Activated T-helper 1 cell treated with anti-CD3 and anti-CD28 coated beads, Interleukin-12 subunit alpha, Interleukin-12 subunit beta, Interleukin-2, Interleukin-4 antibody, amounts not matched to agents 30 ng/mL and 10 ng/mL and 1 ng/mL, durations not matched to agents 14 hours and 24 hours and 36 hours (primary cell): ENCODE results near the gene PDE10A. TPM values are rescaled to one million over a fixed set of nuclear protein-coding genes. Genes with fewer than 3 reads are reported as not detected.

ENCODE experiments used
- DNase-seq: peaks from one replicate; pipeline ENCODE4 v3.0.0; 2021; ENCODE audit warnings: low spot score
- H3K27ac Mint-ChIP-seq: one replicate; pipeline ENCODE4 v1.8.0; 2021; ENCODE audit warnings: mild to moderate bottlenecking, mixed read lengths
- H3K27me3 Mint-ChIP-seq: one replicate; pipeline ENCODE4 v1.8.0; 2022; ENCODE audit warnings: mild to moderate bottlenecking, moderate library complexity, mixed read lengths; ENCODE audit not compliant: insufficient read depth
- H3K36me3 Mint-ChIP-seq: one replicate; pipeline ENCODE4 v1.8.0; 2021; ENCODE audit warnings: low read depth, mixed read lengths
- H3K4me1 Mint-ChIP-seq: one replicate; pipeline ENCODE4 v1.8.0; 2021; ENCODE audit warnings: low read depth, mixed read lengths
- H3K4me3 Mint-ChIP-seq: one replicate; pipeline ENCODE4 v1.8.0; 2021; ENCODE audit warnings: mild to moderate bottlenecking, moderate library complexity, mixed read lengths
- H3K9me3 Mint-ChIP-seq: one replicate; pipeline ENCODE4 v1.8.0; 2021; ENCODE audit warnings: mixed read lengths
- intact Hi-C: fragments of 100-400 bp; cut with micrococcal nuclease; formaldehyde crosslinking; loops from one replicate; pipeline ENCODE4 v1.15.1; 2024
- total RNA-seq: library from RNA; stranded (reverse); gene quantifications from 2 replicates; pipeline ENCODE4 v1.2.3, GENCODE V29; 2022

PDE10A gene
- total RNA-seq, 1 donor from 2014 or later: not detected

- Mint-ChIP-seq H3K9me3 (no peaks in the 10 kb centered on the region), H3K27ac (no peak overlapping the region), H3K4me1 (no peaks in the 10 kb centered on the region), H3K36me3 (no peaks in the 10 kb centered on the region), H3K4me3 (no peak overlapping the region), H3K27me3 (peaks cover 5% of the 10 kb centered on the region)
- intact Hi-C loops: loop anchor here (2.0 kb wide), 2 partner anchors 288 to 666 kb away; no protein-coding TSS in a partner anchor
- DNase-seq: no peak
Observed at GRCh38 chr6:165441181-165441580, 221.9 kb downstream of the PDE10A start.

GRCh38 chr6:165439928-165440554, 223.0 kb downstream of the PDE10A start:
- no peak overlapping the region for H3K27ac Mint-ChIP-seq
- intact Hi-C loops: loop anchor here (2.0 kb wide), 2 partner anchors 289 to 667 kb away; no protein-coding TSS in a partner anchor
- H3K4me1 Mint-ChIP-seq: no peaks in the 10 kb centered on the region

GRCh38 chr6:165426892-165427291, 236.1 kb downstream of the PDE10A start:
- Mint-ChIP-seq H3K9me3 (no peaks in the 10 kb centered on the region), H3K4me1 (no peaks in the 10 kb centered on the region), H3K4me3 (no peak overlapping the region), H3K27ac (no peak overlapping the region), H3K36me3 (no peaks in the 10 kb centered on the region), H3K27me3 (no peaks in the 10 kb centered on the region)
- no peak for DNase-seq
- intact Hi-C loops: no loop called here

More at GRCh38 chr6:165439928-165440554, 223.0 kb downstream of the PDE10A start:
- DNase-seq: no peak
- Mint-ChIP-seq H3K27me3 (peaks cover 5% of the 10 kb centered on the region), H3K9me3 (no peaks in the 10 kb centered on the region), H3K36me3 (no peaks in the 10 kb centered on the region), H3K4me3 (no peak overlapping the region)

- H3K27me3 Mint-ChIP-seq: no peaks in the 10 kb centered on the region
- no peaks in the 10 kb centered on the region for H3K9me3 Mint-ChIP-seq
- H3K36me3 Mint-ChIP-seq: no peaks in the 10 kb centered on the region
- DNase-seq: no peak
- intact Hi-C loops: no loop called here
- no peak overlapping the region for H3K4me3 Mint-ChIP-seq
- H3K4me1 Mint-ChIP-seq: no peaks in the 10 kb centered on the region
- no peak overlapping the region for H3K27ac Mint-ChIP-seq
Observed at GRCh38 chr6:165422192-165422591, 240.8 kb downstream of the PDE10A start.

- H3K27ac Mint-ChIP-seq: no peak overlapping the region
- H3K4me1 Mint-ChIP-seq: no peaks in the 10 kb centered on the region
- no peak for DNase-seq
- intact Hi-C loops: no loop called here
- no peaks in the 10 kb centered on the region for H3K9me3 Mint-ChIP-seq
- H3K36me3 Mint-ChIP-seq: no peaks in the 10 kb centered on the region
- no peaks in the 10 kb centered on the region for H3K27me3 Mint-ChIP-seq
- H3K4me3 Mint-ChIP-seq: no peak overlapping the region
Observed at GRCh38 chr6:165417278-165417865, 245.7 kb downstream of the PDE10A start.

- no peak for DNase-seq
- H3K27ac Mint-ChIP-seq: no peak overlapping the region
- no peaks in the 10 kb centered on the region for H3K27me3 Mint-ChIP-seq
- H3K36me3 Mint-ChIP-seq: no peaks in the 10 kb centered on the region
- H3K9me3 Mint-ChIP-seq: no peaks in the 10 kb centered on the region
- H3K4me1 Mint-ChIP-seq: no peaks in the 10 kb centered on the region
- H3K4me3 Mint-ChIP-seq: no peak overlapping the region
- intact Hi-C loops: no loop called here
Observed at GRCh38 chr6:165404697-165405096, 258.3 kb downstream of the PDE10A start.

- Mint-ChIP-seq H3K27me3 (no peaks in the 10 kb centered on the region), H3K9me3 (no peaks in the 10 kb centered on the region), H3K36me3 (no peaks in the 10 kb centered on the region), H3K4me1 (no peaks in the 10 kb centered on the region), H3K27ac (no peak overlapping the region), H3K4me3 (no peak overlapping the region)
- intact Hi-C loops: no loop called here
- no peak for DNase-seq
Observed at GRCh38 chr6:165404296-165404695, 258.7 kb downstream of the PDE10A start.

- Mint-ChIP-seq H3K36me3 (no peaks in the 10 kb centered on the region), H3K27ac (no peak overlapping the region), H3K4me1 (no peaks in the 10 kb centered on the region)
Observed at GRCh38 chr6:165403006-165403595, 259.9 kb downstream of the PDE10A start.

GRCh38 chr6:165401092-165401491, 261.9 kb downstream of the PDE10A start:
- no peak for DNase-seq
- Mint-ChIP-seq H3K4me1 (no peaks in the 10 kb centered on the region), H3K9me3 (no peaks in the 10 kb centered on the region), H3K27ac (no peak overlapping the region), H3K36me3 (no peaks in the 10 kb centered on the region), H3K27me3 (no peaks in the 10 kb centered on the region), H3K4me3 (no peak overlapping the region)
- intact Hi-C loops: no loop called here

More at GRCh38 chr6:165403006-165403595, 259.9 kb downstream of the PDE10A start:
- Mint-ChIP-seq H3K27me3 (no peaks in the 10 kb centered on the region), H3K9me3 (no peaks in the 10 kb centered on the region), H3K4me3 (no peak overlapping the region)
- no peak for DNase-seq
- intact Hi-C loops: no loop called here

- Mint-ChIP-seq H3K27ac (no peak overlapping the region), H3K27me3 (no peaks in the 10 kb centered on the region), H3K4me1 (no peaks in the 10 kb centered on the region), H3K9me3 (no peaks in the 10 kb centered on the region), H3K36me3 (no peaks in the 10 kb centered on the region), H3K4me3 (no peak overlapping the region)
- no peak for DNase-seq
- intact Hi-C loops: no loop called here
Observed at GRCh38 chr6:165390475-165390874, 272.6 kb downstream of the PDE10A start.

GRCh38 chr6:165389534-165389933, 273.5 kb downstream of the PDE10A start:
- H3K4me3 Mint-ChIP-seq: no peak overlapping the region
- no peaks in the 10 kb centered on the region for H3K9me3 Mint-ChIP-seq
- no peak overlapping the region for H3K27ac Mint-ChIP-seq
- intact Hi-C loops: no loop called here
- no peaks in the 10 kb centered on the region for H3K4me1 Mint-ChIP-seq
- no peaks in the 10 kb centered on the region for H3K36me3 Mint-ChIP-seq
- no peak for DNase-seq
- H3K27me3 Mint-ChIP-seq: no peaks in the 10 kb centered on the region

- Mint-ChIP-seq H3K4me3 (no peak overlapping the region), H3K9me3 (peaks cover 4% of the 10 kb centered on the region), H3K36me3 (no peaks in the 10 kb centered on the region), H3K4me1 (no peaks in the 10 kb centered on the region), H3K27me3 (no peaks in the 10 kb centered on the region), H3K27ac (no peak overlapping the region)
- intact Hi-C loops: no loop called here
- no peak for DNase-seq
Observed at GRCh38 chr6:165383323-165383722, 279.7 kb downstream of the PDE10A start.

- Mint-ChIP-seq H3K4me3 (no peak overlapping the region), H3K4me1 (no peaks in the 10 kb centered on the region), H3K9me3 (peaks cover 7% of the 10 kb centered on the region), H3K36me3 (no peaks in the 10 kb centered on the region), H3K27ac (no peak overlapping the region), H3K27me3 (no peaks in the 10 kb centered on the region)
- intact Hi-C loops: no loop called here
- DNase-seq: no peak
Observed at GRCh38 chr6:165376100-165376499, 286.9 kb downstream of the PDE10A start.
